Thymus (tissue), 14 donors: ENCODE measurements around the gene NFATC2. TPM values are rescaled to one million over a fixed set of nuclear protein-coding genes. Genes with fewer than 3 reads are reported as not detected.
A peak's percentile ranks its signal among the peaks of the same experiment; 100 is the strongest.

Experiments
- DNase-seq, 9 donors: peaks; one replicate each; pipeline ENCODE4 v3.0.0-alpha.2; 2013; ENCODE audit warnings: low spot score in 9 of 9, low read depth in 6 of 9, missing footprints in 1 of 9
- H3K27ac ChIP-seq, 2 donors: one replicate each; pipeline ENCODE4 v1.5.1; 2013; ENCODE audit warnings: control low read depth in 1 of 2, low read depth in 1 of 2, low read length in 1 of 2, mild to moderate bottlenecking in 1 of 2, moderate library complexity in 1 of 2
- H3K27me3 ChIP-seq, 2 donors: one replicate each; pipeline ENCODE4 v1.5.1; 2013; ENCODE audit warnings: low read length in 1 of 2; ENCODE audit not compliant: control insufficient read depth in 2 of 2, insufficient read depth in 1 of 2
- H3K36me3 ChIP-seq, 2 donors: one replicate each; pipeline ENCODE4 v1.5.1; 2013; ENCODE audit warnings: low read length in 1 of 2, mild to moderate bottlenecking in 1 of 2, moderate library complexity in 1 of 2; ENCODE audit not compliant: control insufficient read depth in 2 of 2, insufficient read depth in 2 of 2
- H3K4me1 ChIP-seq, 2 donors: one replicate each; pipeline ENCODE4 v1.5.1; 2013; ENCODE audit warnings: low read length in 2 of 2; ENCODE audit not compliant: control insufficient read depth in 2 of 2, insufficient read depth in 2 of 2
- H3K4me3 ChIP-seq, 2 donors: one replicate each; pipeline ENCODE4 v1.5.1; 2013; ENCODE audit warnings: low read length in 2 of 2, control low read depth in 1 of 2, mild to moderate bottlenecking in 1 of 2
- H3K9me3 ChIP-seq, 2 donors: one replicate each; pipeline ENCODE4 v1.5.1; 2013; ENCODE audit warnings: low read length in 1 of 2, mild to moderate bottlenecking in 1 of 2; ENCODE audit not compliant: control insufficient read depth in 2 of 2, insufficient read depth in 1 of 2
- WGBS: extraction: QIAGEN DNeasy Blood & Tissue Kit; methylation state at CpG from one replicate; pipeline ENCODE4 v1.1.7; 2013; 5-methylcytosine and 5-hydroxymethylcytosine counted together
- long read RNA-seq, 10 donors: transcript quantifications; one replicate each; lab custom pipeline, GENCODE V29; 2026
- polyA plus RNA-seq: library from polyadenylated mRNA; stranded (reverse); fragments of 200-250 nt; gene quantifications from one replicate; pipeline ENCODE4 v1.2.3, GENCODE V29; 2013
- total RNA-seq: library from RNA; stranded (reverse); fragments of 120-200 nt; gene quantifications from one replicate; pipeline ENCODE4 v1.2.4, GENCODE V29; 2013
- donor health status: healthy.

Gene NFATC2
- total RNA-seq (2.4 TPM), polyA plus RNA-seq (4.4 TPM)
- long read RNA-seq, donor 1, result 0 reads
- long read RNA-seq, donor 2, full-length matches to known transcripts, result 2 of 2 reads
- long read RNA-seq, donor 2, partial matches to known transcripts, result 0 of 2 reads
- long read RNA-seq, donor 2, other reads (novel, unspliced or antisense), result 0 of 2 reads
- long read RNA-seq, donor 3, result 0 reads
- long read RNA-seq, donor 4, result 0 reads
- long read RNA-seq, donor 5, result 0 reads
- long read RNA-seq, donor 6, result 0 reads
- long read RNA-seq, donor 7, result 0 reads
- long read RNA-seq, donor 8, result 0 reads
- long read RNA-seq, donor 9, result 0 reads
- long read RNA-seq, donor 10, result 0 reads

DNA sequence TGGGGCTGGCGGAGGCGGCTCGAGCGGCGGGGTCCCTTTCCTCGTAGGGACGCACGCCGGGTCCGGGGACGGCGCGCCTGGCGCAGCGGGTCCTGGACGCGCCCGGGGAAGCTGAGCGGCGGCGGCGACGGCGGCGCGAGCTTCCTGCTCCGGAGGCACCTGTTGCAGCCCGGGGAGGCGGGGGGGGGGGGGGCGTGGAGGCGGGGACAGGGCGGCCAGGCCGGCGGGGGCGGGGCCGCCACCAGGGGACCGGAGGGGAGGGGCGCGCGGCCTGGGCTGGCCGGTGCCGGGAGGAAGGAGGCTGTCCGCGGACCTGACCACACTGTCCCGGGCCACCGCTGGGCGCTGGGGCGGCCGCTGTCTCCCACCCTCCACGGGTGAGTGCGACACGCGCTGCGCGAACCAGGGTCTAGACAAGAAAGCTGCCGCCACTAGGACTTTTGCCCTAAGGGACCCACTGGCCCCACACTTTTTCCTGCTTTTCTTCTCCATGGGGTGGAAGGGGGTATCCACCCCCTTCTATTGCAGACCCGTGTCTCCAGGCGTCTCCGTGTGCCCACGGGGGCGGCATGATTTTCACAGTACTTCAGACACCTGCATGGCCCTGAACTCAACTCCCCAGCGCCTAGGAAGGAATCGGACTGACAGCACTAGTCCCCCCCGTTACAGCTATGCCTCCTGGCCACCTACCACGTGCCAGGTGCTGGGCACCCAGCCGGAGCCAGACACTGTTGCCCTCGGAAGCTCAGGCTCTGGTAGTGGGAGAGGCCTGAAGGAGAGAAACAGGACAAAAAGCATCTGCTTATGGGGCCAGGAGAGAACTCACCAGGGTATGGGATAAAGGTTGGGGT is at the start of gene NFATC2:
TSS of gene NFATC2 (minus strand) at position 149 of the 851 bp plus-strand sequence. CDS start 220 bp downstream, outside the sequence.
- Histone ChIP-seq H3K27ac (peak within 1 kb of the TSS; percentile 43 to 86), H3K36me3 (no peaks in the 10 kb centered on the region), H3K27me3 (peaks cover 0 to 16% of the 10 kb centered on the region in 2 donors), H3K9me3 (no peaks in the 10 kb centered on the region), H3K4me3 (peak within 1 kb of the TSS; percentile 48 to 50), H3K4me1 (peaks cover 9 to 23% of the 10 kb centered on the region in 2 donors)
- DNase-seq, result peak in 4 of 9 donors; percentile 35 to 63 (median 38)
- WGBS, result 3% methylated on average over 61 of the region's 67 CpGs

GRCh38 chr20:51591871-51592270 is 49.4 kb upstream of the NFATC2 start:
- no peaks in the 10 kb centered on the region for H3K36me3 ChIP-seq
- DNase-seq, result no peak
- H3K27ac ChIP-seq, result no peak overlapping the region
- no peaks in the 10 kb centered on the region for H3K9me3 ChIP-seq
- H3K4me1 ChIP-seq, result peaks cover 0 to 4% of the 10 kb centered on the region in 2 donors
- H3K27me3 ChIP-seq, result no peaks in the 10 kb centered on the region
- H3K4me3 ChIP-seq, result no peak overlapping the region
- WGBS, result 96% methylated on average over 10 of the region's 10 CpGs

- Histone ChIP-seq H3K4me1 (peaks cover 0 to 4% of the 10 kb centered on the region in 2 donors), H3K4me3 (no peak overlapping the region), H3K27ac (no peak overlapping the region), H3K9me3 (no peaks in the 10 kb centered on the region), H3K27me3 (no peaks in the 10 kb centered on the region), H3K36me3 (no peaks in the 10 kb centered on the region)
- peak in 1 of 9 donors; percentile 16 for DNase-seq
- WGBS, result 63% methylated on average over 3 of the region's 3 CpGs
These were observed 46.2 kb upstream of the NFATC2 start for GRCh38 chr20:51588762-51589161.

- Histone ChIP-seq H3K4me1 (peaks cover 0 to 4% of the 10 kb centered on the region in 2 donors), H3K36me3 (no peaks in the 10 kb centered on the region), H3K27ac (no peak overlapping the region), H3K4me3 (no peak overlapping the region), H3K9me3 (no peaks in the 10 kb centered on the region), H3K27me3 (no peaks in the 10 kb centered on the region)
- WGBS, result 96% methylated on average over 4 of the region's 4 CpGs
- no peak for DNase-seq
These were observed 44.6 kb upstream of the NFATC2 start for GRCh38 chr20:51587145-51587544.

GRCh38 chr20:51586005-51586440 is 43.5 kb upstream of the NFATC2 start:
- 94% methylated on average over 4 of the region's 4 CpGs for whole genome bisulfite sequencing
- Histone ChIP-seq H3K4me3 (no peak overlapping the region), H3K4me1 (peaks cover 0 to 4% of the 10 kb centered on the region in 2 donors), H3K27ac (no peak overlapping the region), H3K27me3 (no peaks in the 10 kb centered on the region), H3K9me3 (no peaks in the 10 kb centered on the region), H3K36me3 (no peaks in the 10 kb centered on the region)
- DNase-seq, result no peak

DNA sequence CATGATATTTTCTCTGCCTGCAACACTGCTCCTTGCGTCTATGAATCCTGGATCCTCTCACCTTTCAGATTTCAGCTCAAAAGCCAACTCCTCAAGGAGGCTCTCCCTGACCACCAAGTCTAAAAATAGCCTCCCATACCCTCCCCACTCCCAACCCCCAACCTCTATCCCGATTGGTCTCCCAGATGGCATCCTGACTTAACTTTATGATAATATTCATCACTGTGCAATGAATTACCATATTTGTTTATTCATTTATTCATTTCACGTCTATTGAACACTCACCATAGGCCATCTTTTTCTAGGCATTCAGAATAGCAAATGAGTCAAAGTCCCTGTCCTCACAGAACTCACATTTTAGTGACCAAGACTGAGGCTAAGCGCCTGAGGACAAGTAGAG is 42.6 kb upstream of the NFATC2 start:
- Histone ChIP-seq H3K4me1 (peaks cover 0 to 4% of the 10 kb centered on the region in 2 donors), H3K27me3 (no peaks in the 10 kb centered on the region), H3K36me3 (no peaks in the 10 kb centered on the region), H3K9me3 (no peaks in the 10 kb centered on the region), H3K27ac (no peak overlapping the region), H3K4me3 (no peak overlapping the region)
- WGBS, result 94% methylated on average over 4 of the region's 4 CpGs
- no peak for DNase-seq

DNA sequence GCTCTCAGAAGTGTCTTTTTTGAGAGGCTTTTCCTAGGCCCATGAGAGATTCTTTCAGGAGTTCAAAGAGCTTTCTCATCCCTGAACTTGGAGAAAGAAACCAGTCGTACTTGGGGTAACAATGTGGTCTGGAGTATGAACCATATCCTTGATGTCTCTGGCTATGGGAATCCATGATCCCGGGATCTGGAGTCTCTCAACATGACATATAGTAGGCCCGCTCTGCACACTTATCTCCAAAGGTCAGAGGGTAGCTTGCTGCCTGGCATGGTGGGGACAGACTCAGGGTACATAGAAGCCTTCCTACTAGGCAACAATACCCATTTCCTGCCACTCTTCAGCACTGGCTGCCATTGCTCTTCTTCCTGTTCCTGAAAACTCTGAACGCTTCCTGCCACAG is 42.2 kb upstream of the NFATC2 start:
- Histone ChIP-seq H3K4me1 (peaks cover 0 to 4% of the 10 kb centered on the region in 2 donors), H3K36me3 (no peaks in the 10 kb centered on the region)
- WGBS, result 96% methylated on average over 4 of the region's 4 CpGs

GRCh38 chr20:51584116-51584515 is 41.6 kb upstream of the NFATC2 start:
- Histone ChIP-seq H3K4me1 (peaks cover 0 to 4% of the 10 kb centered on the region in 2 donors), H3K9me3 (no peaks in the 10 kb centered on the region)

More for the DNA sequence above, 42.2 kb upstream of the NFATC2 start:
- H3K9me3 ChIP-seq, result no peaks in the 10 kb centered on the region
- no peak for DNase-seq
- no peak overlapping the region for H3K27ac ChIP-seq
- no peaks in the 10 kb centered on the region for H3K27me3 ChIP-seq
- no peak overlapping the region for H3K4me3 ChIP-seq

DNA sequence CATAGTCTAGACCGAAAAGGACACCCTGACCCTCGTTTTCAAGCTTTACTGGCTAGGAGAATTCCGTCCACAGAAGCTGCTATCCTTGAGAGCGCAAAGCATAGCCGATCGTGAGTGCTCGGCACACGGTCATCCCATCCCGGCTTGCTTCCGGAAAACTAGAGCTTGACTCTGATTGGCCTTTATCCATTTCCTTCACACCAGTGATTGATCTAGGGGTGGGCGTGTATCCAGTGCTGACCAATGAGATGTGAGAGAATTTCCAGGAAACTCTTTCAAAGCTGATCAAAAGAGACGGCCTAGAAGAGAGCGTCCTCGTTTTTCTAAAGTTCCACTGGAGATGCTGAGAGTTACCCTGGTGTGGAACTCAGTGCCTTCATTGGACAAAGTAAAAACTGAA is 41.0 kb upstream of the NFATC2 start:
- 97% methylated on average over 14 of the region's 14 CpGs for WGBS
- Histone ChIP-seq H3K27ac (no peak overlapping the region), H3K4me3 (no peak overlapping the region), H3K9me3 (no peaks in the 10 kb centered on the region), H3K27me3 (no peaks in the 10 kb centered on the region), H3K4me1 (peaks cover 0 to 4% of the 10 kb centered on the region in 2 donors), H3K36me3 (no peaks in the 10 kb centered on the region)
- DNase-seq, result no peak

More at GRCh38 chr20:51584116-51584515, 41.6 kb upstream of the NFATC2 start:
- no peak for DNase-seq
- H3K4me3 ChIP-seq, result no peak overlapping the region
- no peaks in the 10 kb centered on the region for H3K27me3 ChIP-seq
- 92% methylated on average over 8 of the region's 8 CpGs for WGBS
- no peak overlapping the region for H3K27ac ChIP-seq
- H3K36me3 ChIP-seq, result no peaks in the 10 kb centered on the region
